A549 (cell line): ENCODE results near the gene CYB561D2.

Experiments
- BHLHE40 ChIP-seq: IDR thresholded peaks from 2 replicates; pipeline ENCODE4 v1.6.1; 2012; ENCODE audit warnings: low read depth, low read length, inconsistent platforms
- EP300 ChIP-seq, 2 experiments: fragments of >200 bp; sonication (Bioruptor Twin); formaldehyde crosslinking; IDR thresholded peaks; 2 replicates in 1 of 2; 3 replicates in 1 of 2; pipeline ENCODE4 v1.6.1; 2016 to 2017
- MAZ ChIP-seq: fragments of 150-350 bp; IDR thresholded peaks from 2 replicates; pipeline ENCODE4 v1.6.1; 2014; ENCODE audit warnings: antibody characterized with exemption, low read depth, low read length, borderline replicate concordance
- NFE2L2 ChIP-seq: fragments of 150-350 bp; conservative IDR thresholded peaks from 2 replicates; pipeline ENCODE4 v1.6.1; 2014; ENCODE audit warnings: low read length
- POLR2A ChIP-seq: IDR thresholded peaks from 2 replicates; pipeline ENCODE4 v1.6.1; 2012; ENCODE audit warnings: mild to moderate bottlenecking, low read length
- RFX5 ChIP-seq: fragments of 450-650 bp; IDR thresholded peaks from 2 replicates; pipeline ENCODE4 v1.7.1; 2014; ENCODE audit warnings: antibody characterized with exemption, mild to moderate bottlenecking, moderate library complexity
- TP53 ChIP-seq: fragments of 250-450 bp; sonication (Bioruptor Pico); IDR thresholded peaks from 2 replicates; pipeline ENCODE4 v1.5.0; 2021; ENCODE audit warnings: mild to moderate bottlenecking, moderate library complexity
- TF ChIP-seq, protein P1 (sequence below): fragments of >200 bp; sonication (Bioruptor Twin); formaldehyde crosslinking; IDR thresholded peaks from 3 replicates; pipeline ENCODE4 v1.5.1; 2016

DNA sequence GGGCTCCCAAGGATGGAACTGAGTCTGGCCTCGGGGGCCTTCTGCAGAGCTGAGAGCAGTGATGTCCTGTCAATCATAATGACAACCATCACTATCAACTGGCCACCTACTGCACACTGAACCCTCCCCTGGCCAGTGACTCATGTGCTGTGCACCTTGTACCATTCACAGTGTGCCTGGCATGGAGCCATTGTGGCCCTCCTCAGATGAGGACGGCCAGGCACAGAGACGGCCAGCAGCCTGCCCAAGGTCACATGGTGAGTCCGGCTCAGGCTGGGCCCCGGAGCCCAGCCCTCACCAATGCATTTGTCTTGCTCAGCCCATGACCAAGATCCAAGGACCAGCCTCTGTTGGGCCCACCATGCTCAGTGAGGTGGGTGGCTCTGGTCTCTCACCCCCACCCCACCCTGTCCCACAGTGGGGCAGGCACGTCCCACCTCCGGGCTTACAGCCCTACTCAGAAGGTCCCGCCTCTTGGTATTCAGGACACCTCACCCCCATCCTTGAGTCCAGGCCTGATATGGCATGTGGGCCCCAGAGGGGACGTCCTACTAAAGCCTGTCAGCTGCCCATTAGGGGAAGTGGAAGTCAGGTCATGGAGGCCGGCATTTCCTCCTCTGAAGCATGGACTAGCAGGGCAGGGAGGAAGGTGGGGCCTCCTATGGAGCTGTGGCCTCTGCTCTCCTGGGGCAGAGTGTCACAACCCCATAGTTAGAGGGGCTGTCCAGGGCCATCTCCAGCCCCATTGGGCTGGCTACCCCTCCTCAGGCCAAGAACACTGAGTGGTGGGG is 44.6 kb downstream of the CYB561D2 start:
- TF ChIP-seq, protein P1, sequence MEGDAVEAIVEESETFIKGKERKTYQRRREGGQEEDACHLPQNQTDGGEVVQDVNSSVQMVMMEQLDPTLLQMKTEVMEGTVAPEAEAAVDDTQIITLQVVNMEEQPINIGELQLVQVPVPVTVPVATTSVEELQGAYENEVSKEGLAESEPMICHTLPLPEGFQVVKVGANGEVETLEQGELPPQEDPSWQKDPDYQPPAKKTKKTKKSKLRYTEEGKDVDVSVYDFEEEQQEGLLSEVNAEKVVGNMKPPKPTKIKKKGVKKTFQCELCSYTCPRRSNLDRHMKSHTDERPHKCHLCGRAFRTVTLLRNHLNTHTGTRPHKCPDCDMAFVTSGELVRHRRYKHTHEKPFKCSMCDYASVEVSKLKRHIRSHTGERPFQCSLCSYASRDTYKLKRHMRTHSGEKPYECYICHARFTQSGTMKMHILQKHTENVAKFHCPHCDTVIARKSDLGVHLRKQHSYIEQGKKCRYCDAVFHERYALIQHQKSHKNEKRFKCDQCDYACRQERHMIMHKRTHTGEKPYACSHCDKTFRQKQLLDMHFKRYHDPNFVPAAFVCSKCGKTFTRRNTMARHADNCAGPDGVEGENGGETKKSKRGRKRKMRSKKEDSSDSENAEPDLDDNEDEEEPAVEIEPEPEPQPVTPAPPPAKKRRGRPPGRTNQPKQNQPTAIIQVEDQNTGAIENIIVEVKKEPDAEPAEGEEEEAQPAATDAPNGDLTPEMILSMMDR: no peak
- TF ChIP-seq NFE2L2 (no peak), POLR2A (no peak), RFX5 (no peak), MAZ (no peak), BHLHE40 (no peak), EP300 (IDR thresholded peaks at IDR 0.05) (no peak), TP53 (CRISPR knock-in tag) (no peak)
